ENCODE measurements around the gene CISD3.

Gene CISD3

GRCh38 chr17:38704606-38705522 lies 25.3 kb upstream of the CISD3 start, which contains the start of gene MLLT6:
Gene MLLT6, plus strand, starts transcription at chr17:38705273. Its CDS starts 360 bp downstream, at chr17:38705633.
- ATAC-seq = peak; percentile 1
- Mint-ChIP-seq H3K4me3 (peak within 1 kb of the TSS; percentile 98 to 99), H3K9me3 (peaks cover 0 to 6% of the 10 kb centered on the region in 2 donors), H3K27ac (peak within 1 kb of the TSS; percentile 99 to 100), H3K4me1 (peaks cover 52% of the 10 kb centered on the region), H3K27me3 (no peaks in the 10 kb centered on the region)
- peak; percentile 72 to 76 for DNase-seq

DNA sequence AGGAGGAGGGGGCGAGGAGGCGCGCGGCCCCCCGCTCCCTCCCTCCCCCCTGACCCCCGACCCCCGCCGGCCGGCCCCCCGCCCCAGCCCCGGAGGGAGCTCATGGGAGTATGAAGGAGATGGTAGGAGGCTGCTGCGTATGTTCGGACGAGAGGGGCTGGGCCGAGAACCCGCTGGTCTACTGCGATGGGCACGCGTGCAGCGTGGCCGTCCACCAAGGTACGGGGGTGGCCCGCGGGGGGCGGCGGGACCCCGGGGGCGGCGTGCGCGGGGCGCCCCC lies 24.7 kb upstream of the CISD3 start:
- no peaks in the 10 kb centered on the region for H3K27me3 Mint-ChIP-seq
- DNase-seq = peak in 1 of 2 donors; percentile 40
- ATAC-seq = no peak
- peaks cover 0 to under 1% of the 10 kb centered on the region in 2 donors for H3K9me3 Mint-ChIP-seq
- H3K4me3 Mint-ChIP-seq = peak overlapping the region; percentile 96 to 99
- peak overlapping the region in 1 of 2 donors; percentile 74 for H3K27ac Mint-ChIP-seq
- peaks cover 52% of the 10 kb centered on the region for H3K4me1 Mint-ChIP-seq

- DNase-seq (peak in 1 of 2 donors; percentile 33), ATAC-seq (no peak)
- Mint-ChIP-seq H3K4me3 (peak overlapping the region; percentile 96 to 99), H3K27me3 (no peaks in the 10 kb centered on the region), H3K9me3 (no peaks in the 10 kb centered on the region), H3K4me1 (peaks cover 54% of the 10 kb centered on the region), H3K27ac (peak overlapping the region; percentile 88 to 99)
Observed at GRCh38 chr17:38705803-38706504, 24.2 kb upstream of the CISD3 start.

GRCh38 chr17:38706505-38707216 lies 23.5 kb upstream of the CISD3 start:
- no peaks in the 10 kb centered on the region for H3K27me3 Mint-ChIP-seq
- peaks cover 54% of the 10 kb centered on the region for H3K4me1 Mint-ChIP-seq
- peak overlapping the region; percentile 96 to 99 for H3K4me3 Mint-ChIP-seq
- peak overlapping the region; percentile 89 to 99 for H3K27ac Mint-ChIP-seq
- no peak for ATAC-seq
- peak in 1 of 2 donors; percentile 23 for DNase-seq
- H3K9me3 Mint-ChIP-seq = no peaks in the 10 kb centered on the region

DNA sequence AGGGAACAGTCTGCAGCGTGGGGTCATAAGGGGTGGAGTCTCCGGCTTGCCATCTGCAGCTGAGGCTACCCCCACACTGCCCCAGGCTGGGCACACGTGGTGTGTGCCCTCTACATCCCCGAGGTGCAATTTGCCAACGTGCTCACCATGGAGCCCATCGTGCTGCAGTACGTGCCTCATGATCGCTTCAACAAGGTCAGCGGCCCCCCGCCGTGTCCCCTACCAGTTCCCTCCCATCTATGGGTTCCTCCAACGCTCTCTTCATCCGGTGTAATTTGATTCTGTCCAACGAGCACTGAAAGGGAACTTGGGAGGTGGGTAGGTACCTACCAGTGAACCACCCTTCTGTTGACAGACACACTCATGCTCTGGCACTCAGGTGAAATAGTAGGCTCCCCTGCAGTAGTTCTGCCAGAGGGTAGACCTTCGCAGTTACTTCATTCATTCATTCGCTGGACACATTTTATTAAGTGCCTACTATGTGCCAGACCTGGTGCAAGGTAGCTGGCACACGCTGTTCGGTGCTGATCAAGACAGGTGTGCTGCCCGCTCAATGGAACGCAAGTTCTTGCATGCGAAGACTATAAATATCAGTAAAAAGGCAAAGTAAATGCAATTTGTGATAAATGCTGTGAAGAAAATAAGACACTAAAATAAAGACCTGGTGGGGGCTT lies 22.3 kb upstream of the CISD3 start:
- Mint-ChIP-seq H3K9me3 (no peaks in the 10 kb centered on the region), H3K27me3 (no peaks in the 10 kb centered on the region), H3K27ac (peak overlapping the region; percentile 77 to 89), H3K4me3 (peak overlapping the region; percentile 96 to 99), H3K4me1 (peaks cover 65% of the 10 kb centered on the region)
- DNase-seq (no peak), ATAC-seq (no peak)

DNA sequence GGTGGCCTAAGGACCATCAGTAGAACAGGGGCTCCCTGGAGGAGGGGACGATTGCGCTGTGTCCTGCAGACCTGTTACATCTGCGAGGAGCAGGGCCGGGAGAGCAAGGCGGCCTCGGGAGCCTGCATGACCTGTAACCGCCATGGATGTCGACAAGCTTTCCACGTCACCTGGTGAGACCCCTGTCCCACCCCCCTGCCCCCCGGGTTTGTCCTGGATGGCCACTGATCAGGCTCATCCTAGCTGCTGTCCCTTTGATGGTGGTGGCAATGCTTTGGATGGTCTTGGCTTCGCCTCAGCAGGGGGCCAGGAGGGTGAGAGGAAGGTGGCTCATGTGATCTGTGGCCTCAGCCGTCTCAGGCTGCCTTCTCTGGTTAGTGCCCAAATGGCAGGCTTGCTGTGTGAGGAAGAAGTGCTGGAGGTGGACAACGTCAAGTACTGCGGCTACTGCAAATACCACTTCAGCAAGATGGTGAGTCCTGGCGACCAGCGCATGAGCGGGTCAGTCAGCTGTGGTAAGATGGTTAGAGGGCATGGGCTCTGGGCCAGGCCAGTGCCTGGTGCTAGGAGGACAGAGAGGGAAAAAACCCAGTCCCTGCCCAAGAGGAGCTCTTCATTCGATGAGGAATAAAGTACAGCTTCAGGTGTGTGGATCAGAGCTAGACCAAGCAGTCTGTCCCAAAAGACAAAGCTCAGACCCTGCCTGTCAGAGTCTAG lies 20.9 kb upstream of the CISD3 start:
- peak overlapping the region in 1 of 2 donors; percentile 92 for H3K27ac Mint-ChIP-seq
- no peaks in the 10 kb centered on the region for H3K27me3 Mint-ChIP-seq
- peaks cover 74% of the 10 kb centered on the region for H3K4me1 Mint-ChIP-seq
- H3K9me3 Mint-ChIP-seq = no peaks in the 10 kb centered on the region
- DNase-seq (no peak), ATAC-seq (no peak)
- H3K4me3 Mint-ChIP-seq = peak overlapping the region in 1 of 2 donors; percentile 3

- Mint-ChIP-seq H3K27ac (peak overlapping the region; percentile 75 to 92), H3K9me3 (no peaks in the 10 kb centered on the region), H3K4me1 (peaks cover 81% of the 10 kb centered on the region), H3K4me3 (no peak overlapping the region), H3K27me3 (no peaks in the 10 kb centered on the region)
- ATAC-seq (no peak), DNase-seq (no peak)
Observed at GRCh38 chr17:38709864-38710603, 20.1 kb upstream of the CISD3 start.

- ATAC-seq = no peak
- peak overlapping the region in 1 of 2 donors; percentile 68 for H3K27ac Mint-ChIP-seq
- H3K9me3 Mint-ChIP-seq = no peaks in the 10 kb centered on the region
- DNase-seq = no peak
- H3K4me3 Mint-ChIP-seq = peak overlapping the region in 1 of 2 donors; percentile 3
- H3K27me3 Mint-ChIP-seq = no peaks in the 10 kb centered on the region
- peaks cover 87% of the 10 kb centered on the region for H3K4me1 Mint-ChIP-seq
Observed at GRCh38 chr17:38710604-38710962, 19.6 kb upstream of the CISD3 start.

- Mint-ChIP-seq H3K27ac (peak overlapping the region; percentile 27 to 68), H3K4me1 (peaks cover 91% of the 10 kb centered on the region), H3K27me3 (no peaks in the 10 kb centered on the region), H3K9me3 (no peaks in the 10 kb centered on the region), H3K4me3 (peak overlapping the region in 1 of 2 donors; percentile 3)
- ATAC-seq (no peak), DNase-seq (no peak)
Observed at GRCh38 chr17:38710985-38711384, 19.2 kb upstream of the CISD3 start.

DNA sequence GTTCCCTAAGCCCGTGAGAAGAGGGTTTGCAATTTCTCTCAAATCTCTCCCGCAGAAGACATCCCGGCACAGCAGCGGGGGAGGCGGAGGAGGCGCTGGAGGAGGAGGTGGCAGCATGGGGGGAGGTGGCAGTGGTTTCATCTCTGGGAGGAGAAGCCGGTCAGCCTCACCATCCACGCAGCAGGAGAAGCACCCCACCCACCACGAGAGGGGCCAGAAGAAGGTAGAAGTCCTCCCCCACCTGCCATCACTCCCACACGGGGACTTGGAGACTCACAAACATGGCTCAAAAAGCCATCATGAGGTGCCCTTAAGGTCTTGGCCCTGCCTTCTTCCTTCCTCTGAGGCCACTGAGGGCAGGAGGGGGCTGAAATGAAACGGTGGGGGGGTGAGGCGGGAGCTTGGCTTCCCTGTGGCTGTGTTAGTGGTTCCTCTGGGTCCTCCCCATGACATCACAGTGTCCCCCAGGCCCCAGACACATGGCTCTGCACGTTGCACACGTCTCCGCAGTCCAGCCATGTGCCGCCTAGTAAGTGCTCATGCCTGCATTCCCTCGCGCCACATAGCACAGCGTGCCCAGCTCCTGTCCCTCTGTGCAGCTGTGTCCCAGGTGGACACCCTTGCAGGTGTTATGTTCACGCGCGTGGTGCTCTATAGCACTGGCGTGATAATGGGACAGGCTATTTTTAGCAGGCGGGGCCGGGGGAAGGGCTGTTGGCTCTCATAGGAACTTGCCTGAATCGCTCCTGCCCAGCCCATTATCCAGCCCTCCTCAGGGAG lies 18.2 kb upstream of the CISD3 start:
- H3K27me3 Mint-ChIP-seq = no peaks in the 10 kb centered on the region
- no peaks in the 10 kb centered on the region for H3K9me3 Mint-ChIP-seq
- no peak overlapping the region for H3K4me3 Mint-ChIP-seq
- ATAC-seq (no peak), DNase-seq (no peak)
- peaks cover 85% of the 10 kb centered on the region for H3K4me1 Mint-ChIP-seq
- peak overlapping the region in 1 of 2 donors; percentile 60 for H3K27ac Mint-ChIP-seq

- Mint-ChIP-seq H3K4me1 (peaks cover 81% of the 10 kb centered on the region), H3K4me3 (no peak overlapping the region), H3K9me3 (no peaks in the 10 kb centered on the region), H3K27ac (no peak overlapping the region), H3K27me3 (no peaks in the 10 kb centered on the region)
- no peak for DNase-seq
- ATAC-seq = no peak
Observed at GRCh38 chr17:38712593-38712992, 17.5 kb upstream of the CISD3 start.

DNA sequence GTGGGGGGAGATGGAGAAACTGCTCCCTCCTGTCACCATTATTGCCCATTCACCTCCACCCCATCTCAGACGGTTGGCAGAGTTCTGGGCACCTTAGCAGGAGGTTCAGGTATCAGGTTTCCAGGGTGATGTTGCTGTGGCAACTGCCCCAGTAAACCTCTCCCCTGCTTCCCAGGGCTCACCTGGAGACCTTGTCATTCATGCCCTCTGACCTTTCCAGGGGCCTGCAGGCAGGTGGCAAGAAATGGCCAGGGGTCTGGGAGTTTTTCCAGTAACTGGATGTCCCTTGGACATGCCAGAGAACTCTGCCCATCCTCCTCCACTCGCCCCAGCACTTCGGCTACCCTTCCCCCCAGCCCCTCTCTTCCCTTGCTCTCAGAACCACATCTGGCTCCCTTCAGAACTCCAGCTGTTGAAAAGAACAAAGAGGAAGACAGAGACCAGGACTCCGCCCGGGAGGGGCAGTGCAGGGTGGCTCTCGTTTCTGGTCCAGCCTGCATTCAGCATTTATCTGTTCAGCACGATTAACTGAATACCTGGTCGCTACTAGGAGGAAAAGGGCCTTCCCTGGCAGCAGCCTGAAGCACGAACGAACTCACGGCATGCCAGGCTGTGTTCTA lies 16.6 kb upstream of the CISD3 start:
- no peak overlapping the region for H3K4me3 Mint-ChIP-seq
- H3K9me3 Mint-ChIP-seq = no peaks in the 10 kb centered on the region
- H3K27me3 Mint-ChIP-seq = no peaks in the 10 kb centered on the region
- no peak for DNase-seq
- H3K4me1 Mint-ChIP-seq = peaks cover 82% of the 10 kb centered on the region
- H3K27ac Mint-ChIP-seq = peak overlapping the region in 1 of 2 donors; percentile 79
- no peak for ATAC-seq
